ENCODE results near the gene CERS5. TPM values are rescaled to one million over a fixed set of nuclear protein-coding genes. Genes with fewer than 3 reads are reported as not detected.

The CERS5 gene
- polyA plus RNA-seq, 1 of the 3 experiments (the other 2 are of a cell fraction) = 56.9 TPM

DNA sequence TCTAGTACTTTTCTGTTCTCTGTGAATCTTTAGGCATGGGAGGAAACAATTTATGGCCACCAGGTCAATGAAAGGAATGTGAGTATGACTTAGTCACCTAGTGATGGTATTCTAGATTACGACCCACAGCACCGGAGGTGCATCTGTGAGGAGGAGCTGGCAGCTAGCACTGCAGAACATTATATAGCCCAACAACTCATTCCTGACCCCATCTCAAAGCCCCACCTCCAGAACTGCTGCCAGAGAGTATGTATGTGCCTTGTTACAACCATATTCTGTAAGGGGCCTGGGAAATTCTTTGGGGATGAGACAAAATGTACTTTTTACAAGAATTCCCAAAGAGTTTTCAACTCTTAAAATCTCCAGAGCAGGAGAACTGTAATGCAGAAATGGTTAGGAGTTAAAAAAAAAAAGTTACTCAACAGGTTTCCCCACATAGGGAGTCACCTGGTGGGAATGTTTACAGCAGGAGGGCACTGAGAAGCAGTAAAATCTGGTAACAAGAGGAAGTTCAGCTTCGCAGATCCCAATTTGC is 34.9 kb upstream of the CERS5 start:
- H3K9me2 ChIP-seq = no peaks in the 10 kb centered on the region
- peaks cover 64% of the 10 kb centered on the region for H3F3A ChIP-seq (replicated peaks; ENCODE audit: insufficient read depth)
- H3K4me2 ChIP-seq = peak overlapping the region; percentile 60
- H3K79me2 ChIP-seq (ENCODE audit: insufficient read depth) = peaks cover 69% of the 10 kb centered on the region
- WGBS (ENCODE audit: low lambda C conversion rate) = 24% methylated on average over 3 of the region's 3 CpGs
- no peaks in the 10 kb centered on the region for H4K20me1 ChIP-seq (ENCODE audit: insufficient read depth)
- peaks cover 43 to 71% of the 10 kb centered on the region in 2 experiments for H3K36me3 ChIP-seq (replicated peaks in 1 of 2; ENCODE audit: control insufficient read depth in 1 of 2, insufficient read depth in 2 of 2, low read length in 1 of 2)
- CTCF ChIA-PET = no interaction called here
- no peaks in the 10 kb centered on the region for H3K9me3 ChIP-seq
- H3K27me3 ChIP-seq (ENCODE audit: insufficient read depth) = no peaks in the 10 kb centered on the region
- H3K4me3 ChIP-seq (ENCODE audit: low read depth in 2 of 2, low read length in 1 of 2) = no peak overlapping the region
- POLR2A ChIA-PET = no interaction called here
- peaks cover 0 to 40% of the 10 kb centered on the region in 2 experiments for H3K4me1 ChIP-seq (ENCODE audit: control insufficient read depth in 1 of 2, insufficient read depth in 2 of 2, low read depth in 1 of 2, low read length in 1 of 2)
- no peak for DNase-seq
- H3K27ac ChIP-seq (ENCODE audit: low read depth in 2 of 2, low read length in 1 of 2) = peak overlapping the region; percentile 80 to 92
- H2AFZ ChIP-seq (ENCODE audit: low read depth) = no peak overlapping the region
- peak overlapping the region; percentile 53; the same call in 1 of the 2 replicates for H3K9ac ChIP-seq
- peak; percentile 60; the same call in 1 of the 2 replicates for TF ChIP-seq SIN3A (IDR thresholded peaks at IDR 0.05; ENCODE audit: borderline replicate concordance, low read depth, low read length)
- TF ChIP-seq EZH2phosphoT487 (IDR thresholded peaks at IDR 0.05; ENCODE audit: borderline replicate concordance, low read depth) = no peak
- no peak for TF ChIP-seq MXI1 (IDR thresholded peaks at IDR 0.05; ENCODE audit: low read depth, low read length)
- TF ChIP-seq FOSL2 (IDR thresholded peaks at IDR 0.05; ENCODE audit: borderline replicate concordance, low read depth) = peak; percentile 89
- TF ChIP-seq, protein P1, sequence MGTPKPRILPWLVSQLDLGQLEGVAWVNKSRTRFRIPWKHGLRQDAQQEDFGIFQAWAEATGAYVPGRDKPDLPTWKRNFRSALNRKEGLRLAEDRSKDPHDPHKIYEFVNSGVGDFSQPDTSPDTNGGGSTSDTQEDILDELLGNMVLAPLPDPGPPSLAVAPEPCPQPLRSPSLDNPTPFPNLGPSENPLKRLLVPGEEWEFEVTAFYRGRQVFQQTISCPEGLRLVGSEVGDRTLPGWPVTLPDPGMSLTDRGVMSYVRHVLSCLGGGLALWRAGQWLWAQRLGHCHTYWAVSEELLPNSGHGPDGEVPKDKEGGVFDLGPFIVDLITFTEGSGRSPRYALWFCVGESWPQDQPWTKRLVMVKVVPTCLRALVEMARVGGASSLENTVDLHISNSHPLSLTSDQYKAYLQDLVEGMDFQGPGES (IDR thresholded peaks at IDR 0.05; ENCODE audit: low read depth, low read length) = no peak
- TF ChIP-seq, protein P2, sequence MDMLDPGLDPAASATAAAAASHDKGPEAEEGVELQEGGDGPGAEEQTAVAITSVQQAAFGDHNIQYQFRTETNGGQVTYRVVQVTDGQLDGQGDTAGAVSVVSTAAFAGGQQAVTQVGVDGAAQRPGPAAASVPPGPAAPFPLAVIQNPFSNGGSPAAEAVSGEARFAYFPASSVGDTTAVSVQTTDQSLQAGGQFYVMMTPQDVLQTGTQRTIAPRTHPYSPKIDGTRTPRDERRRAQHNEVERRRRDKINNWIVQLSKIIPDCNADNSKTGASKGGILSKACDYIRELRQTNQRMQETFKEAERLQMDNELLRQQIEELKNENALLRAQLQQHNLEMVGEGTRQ (IDR thresholded peaks at IDR 0.05; ENCODE audit: borderline replicate concordance, low read depth, low read length) = no peak
- TF ChIP-seq YY1 (IDR thresholded peaks at IDR 0.05; ENCODE audit: low read depth) = no peak
- TF ChIP-seq NFIC (IDR thresholded peaks at IDR 0.05; ENCODE audit: borderline replicate concordance) = peak; percentile 90
- peak; percentile 71; the same call in 1 of the 2 replicates for TF ChIP-seq POLR2AphosphoS5 (IDR thresholded peaks at IDR 0.05; ENCODE audit: low read depth, low read length)
- TF ChIP-seq ELF1 (IDR thresholded peaks at IDR 0.05) = no peak
- TF ChIP-seq SMC3 (IDR thresholded peaks at IDR 0.05; ENCODE audit: low read depth, low read length) = no peak
- TF ChIP-seq, protein P3, sequence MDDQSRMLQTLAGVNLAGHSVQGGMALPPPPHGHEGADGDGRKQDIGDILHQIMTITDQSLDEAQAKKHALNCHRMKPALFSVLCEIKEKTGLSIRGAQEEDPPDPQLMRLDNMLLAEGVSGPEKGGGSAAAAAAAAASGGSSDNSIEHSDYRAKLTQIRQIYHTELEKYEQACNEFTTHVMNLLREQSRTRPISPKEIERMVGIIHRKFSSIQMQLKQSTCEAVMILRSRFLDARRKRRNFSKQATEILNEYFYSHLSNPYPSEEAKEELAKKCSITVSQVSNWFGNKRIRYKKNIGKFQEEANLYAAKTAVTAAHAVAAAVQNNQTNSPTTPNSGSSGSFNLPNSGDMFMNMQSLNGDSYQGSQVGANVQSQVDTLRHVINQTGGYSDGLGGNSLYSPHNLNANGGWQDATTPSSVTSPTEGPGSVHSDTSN (IDR thresholded peaks at IDR 0.05) = peak; percentile 80
- peak; percentile 94 for TF ChIP-seq TCF12 (IDR thresholded peaks at IDR 0.05)
- no peak for TF ChIP-seq RCOR1 (IDR thresholded peaks at IDR 0.05; ENCODE audit: low read length)
- no peak for TF ChIP-seq NRF1 (IDR thresholded peaks at IDR 0.05; ENCODE audit: low read depth, low read length)
- TF ChIP-seq TEAD4 (IDR thresholded peaks at IDR 0.05; ENCODE audit: borderline replicate concordance, insufficient read depth) = peak; percentile 90
- TF ChIP-seq, protein P4, sequence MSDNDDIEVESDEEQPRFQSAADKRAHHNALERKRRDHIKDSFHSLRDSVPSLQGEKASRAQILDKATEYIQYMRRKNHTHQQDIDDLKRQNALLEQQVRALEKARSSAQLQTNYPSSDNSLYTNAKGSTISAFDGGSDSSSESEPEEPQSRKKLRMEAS (IDR thresholded peaks at IDR 0.05; ENCODE audit: low read depth) = peak; percentile 70
- no peak for TF ChIP-seq RAD21 (IDR thresholded peaks at IDR 0.05; ENCODE audit: low read length)
- TF ChIP-seq FOXM1 (IDR thresholded peaks at IDR 0.05; ENCODE audit: low read depth) = no peak
- no peak for TF ChIP-seq FOXJ3 (CRISPR knock-in tag; IDR thresholded peaks at IDR 0.05)
- TF ChIP-seq, protein P5, sequence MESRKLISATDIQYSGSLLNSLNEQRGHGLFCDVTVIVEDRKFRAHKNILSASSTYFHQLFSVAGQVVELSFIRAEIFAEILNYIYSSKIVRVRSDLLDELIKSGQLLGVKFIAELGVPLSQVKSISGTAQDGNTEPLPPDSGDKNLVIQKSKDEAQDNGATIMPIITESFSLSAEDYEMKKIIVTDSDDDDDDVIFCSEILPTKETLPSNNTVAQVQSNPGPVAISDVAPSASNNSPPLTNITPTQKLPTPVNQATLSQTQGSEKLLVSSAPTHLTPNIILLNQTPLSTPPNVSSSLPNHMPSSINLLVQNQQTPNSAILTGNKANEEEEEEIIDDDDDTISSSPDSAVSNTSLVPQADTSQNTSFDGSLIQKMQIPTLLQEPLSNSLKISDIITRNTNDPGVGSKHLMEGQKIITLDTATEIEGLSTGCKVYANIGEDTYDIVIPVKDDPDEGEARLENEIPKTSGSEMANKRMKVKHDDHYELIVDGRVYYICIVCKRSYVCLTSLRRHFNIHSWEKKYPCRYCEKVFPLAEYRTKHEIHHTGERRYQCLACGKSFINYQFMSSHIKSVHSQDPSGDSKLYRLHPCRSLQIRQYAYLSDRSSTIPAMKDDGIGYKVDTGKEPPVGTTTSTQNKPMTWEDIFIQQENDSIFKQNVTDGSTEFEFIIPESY (IDR thresholded peaks at IDR 0.05; ENCODE audit: borderline replicate concordance, low read depth) = peak; percentile 49; the same call in 1 of the 2 replicates
- TF ChIP-seq MEF2A (IDR thresholded peaks at IDR 0.05; ENCODE audit: borderline replicate concordance, low read depth) = peak; percentile 42; the same call in 1 of the 2 replicates
- TF ChIP-seq, protein P6, sequence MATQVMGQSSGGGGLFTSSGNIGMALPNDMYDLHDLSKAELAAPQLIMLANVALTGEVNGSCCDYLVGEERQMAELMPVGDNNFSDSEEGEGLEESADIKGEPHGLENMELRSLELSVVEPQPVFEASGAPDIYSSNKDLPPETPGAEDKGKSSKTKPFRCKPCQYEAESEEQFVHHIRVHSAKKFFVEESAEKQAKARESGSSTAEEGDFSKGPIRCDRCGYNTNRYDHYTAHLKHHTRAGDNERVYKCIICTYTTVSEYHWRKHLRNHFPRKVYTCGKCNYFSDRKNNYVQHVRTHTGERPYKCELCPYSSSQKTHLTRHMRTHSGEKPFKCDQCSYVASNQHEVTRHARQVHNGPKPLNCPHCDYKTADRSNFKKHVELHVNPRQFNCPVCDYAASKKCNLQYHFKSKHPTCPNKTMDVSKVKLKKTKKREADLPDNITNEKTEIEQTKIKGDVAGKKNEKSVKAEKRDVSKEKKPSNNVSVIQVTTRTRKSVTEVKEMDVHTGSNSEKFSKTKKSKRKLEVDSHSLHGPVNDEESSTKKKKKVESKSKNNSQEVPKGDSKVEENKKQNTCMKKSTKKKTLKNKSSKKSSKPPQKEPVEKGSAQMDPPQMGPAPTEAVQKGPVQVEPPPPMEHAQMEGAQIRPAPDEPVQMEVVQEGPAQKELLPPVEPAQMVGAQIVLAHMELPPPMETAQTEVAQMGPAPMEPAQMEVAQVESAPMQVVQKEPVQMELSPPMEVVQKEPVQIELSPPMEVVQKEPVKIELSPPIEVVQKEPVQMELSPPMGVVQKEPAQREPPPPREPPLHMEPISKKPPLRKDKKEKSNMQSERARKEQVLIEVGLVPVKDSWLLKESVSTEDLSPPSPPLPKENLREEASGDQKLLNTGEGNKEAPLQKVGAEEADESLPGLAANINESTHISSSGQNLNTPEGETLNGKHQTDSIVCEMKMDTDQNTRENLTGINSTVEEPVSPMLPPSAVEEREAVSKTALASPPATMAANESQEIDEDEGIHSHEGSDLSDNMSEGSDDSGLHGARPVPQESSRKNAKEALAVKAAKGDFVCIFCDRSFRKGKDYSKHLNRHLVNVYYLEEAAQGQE (IDR thresholded peaks at IDR 0.05; ENCODE audit: low read depth, low read length) = no peak
- no peak for TF ChIP-seq TAF1 (IDR thresholded peaks at IDR 0.05; ENCODE audit: borderline replicate concordance, low read depth, low read length)
